IPS-18c (cell line): ENCODE data around the gene OCEL1.
A peak's percentile ranks its signal among the peaks of the same experiment; 100 is the strongest.

Experiments used
- H3K4me3 ChIP-seq: 2 replicates; pipeline ENCODE4 v1.7.0; 2013; ENCODE audit warnings: low read depth, mild to moderate bottlenecking, low read length, moderate library complexity; ENCODE audit not compliant: insufficient read depth
- H3K9me3 ChIP-seq: one replicate; pipeline ENCODE4 v1.6.1; 2013; ENCODE audit warnings: mild to moderate bottlenecking, low read length, moderate library complexity; ENCODE audit not compliant: control insufficient read depth, insufficient read depth

Gene OCEL1

DNA sequence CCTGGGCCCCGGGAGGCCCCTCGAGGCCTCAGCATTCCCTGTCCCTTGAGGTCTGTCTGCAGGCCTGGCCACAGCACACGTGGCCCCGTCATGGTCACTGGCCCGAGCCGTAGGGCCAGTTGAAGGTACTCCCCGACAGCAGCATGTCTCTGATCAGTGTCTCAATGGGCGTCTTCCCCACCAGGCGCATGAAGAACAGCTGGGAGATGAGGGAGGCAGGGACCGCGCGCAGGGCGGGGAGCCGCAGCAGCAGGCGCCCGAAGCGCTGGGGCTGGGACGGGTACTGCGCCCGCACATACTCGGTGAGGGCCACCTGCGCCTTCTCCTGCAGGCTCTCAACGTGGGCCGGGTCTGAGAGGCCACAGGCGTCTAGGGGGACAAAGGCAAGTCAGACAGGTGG lies 6.2 kb downstream of the OCEL1 start:
- H3K4me3 ChIP-seq = no peak overlapping the region

DNA sequence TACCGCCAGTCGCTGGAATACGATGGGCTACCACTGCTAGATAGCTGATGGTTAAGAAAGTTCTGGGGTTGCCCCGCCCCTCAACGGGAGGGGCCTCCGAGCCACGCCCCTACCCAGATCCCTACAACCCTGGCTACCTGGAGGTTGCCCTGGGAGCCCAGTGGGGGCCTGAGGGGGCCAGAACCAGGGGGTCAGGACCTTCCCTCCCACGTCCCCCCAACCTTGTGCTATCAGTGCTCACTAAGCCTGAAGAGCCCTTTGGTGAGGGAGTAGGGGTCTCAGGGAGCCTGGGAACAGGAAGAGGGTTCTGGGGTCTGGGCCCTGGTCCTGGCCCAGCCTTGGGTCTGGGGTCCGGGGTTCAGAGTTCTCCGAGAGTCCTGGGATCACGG lies 8.9 kb downstream of the OCEL1 start:
- H3K9me3 ChIP-seq = no peaks in the 10 kb centered on the region
- H3K4me3 ChIP-seq = peak overlapping the region; percentile 74

More for the DNA sequence above, 6.2 kb downstream of the OCEL1 start:
- no peaks in the 10 kb centered on the region for H3K9me3 ChIP-seq

DNA sequence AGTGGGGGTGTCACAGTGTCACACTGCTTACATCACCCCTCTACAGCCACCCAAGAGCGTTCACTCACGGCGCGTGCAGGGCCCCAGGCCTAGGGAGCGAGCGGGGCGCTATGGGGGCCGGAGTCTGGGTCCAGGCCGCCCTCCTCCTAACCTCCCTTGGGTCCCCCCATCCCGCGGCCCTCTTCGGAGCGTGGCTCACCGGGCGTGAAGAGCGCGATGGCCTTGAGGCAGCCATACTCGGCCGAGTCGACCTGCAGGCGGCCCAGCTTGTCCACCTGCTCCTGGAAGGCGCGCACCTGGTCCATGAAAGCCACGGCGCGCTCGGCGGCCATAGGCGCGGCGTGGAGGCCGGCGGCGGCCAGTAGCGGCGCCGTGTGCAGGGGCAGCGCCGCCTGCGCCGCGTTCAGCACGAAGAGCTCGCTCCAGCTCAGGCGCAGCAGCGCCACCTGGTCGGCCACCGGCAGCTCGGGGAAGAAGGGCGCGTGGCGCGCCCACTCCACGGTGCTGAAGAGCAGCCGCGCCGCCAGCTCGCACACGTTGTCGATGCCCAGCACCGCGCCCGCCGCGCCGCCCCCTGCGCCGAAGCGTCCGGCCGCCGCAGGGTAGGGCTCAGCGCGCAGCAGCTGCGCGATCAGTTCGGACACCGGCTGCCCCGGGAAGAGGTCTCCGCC lies 9.4 kb downstream of the OCEL1 start:
- no peaks in the 10 kb centered on the region for H3K9me3 ChIP-seq
- peak overlapping the region; percentile 74 for H3K4me3 ChIP-seq

DNA sequence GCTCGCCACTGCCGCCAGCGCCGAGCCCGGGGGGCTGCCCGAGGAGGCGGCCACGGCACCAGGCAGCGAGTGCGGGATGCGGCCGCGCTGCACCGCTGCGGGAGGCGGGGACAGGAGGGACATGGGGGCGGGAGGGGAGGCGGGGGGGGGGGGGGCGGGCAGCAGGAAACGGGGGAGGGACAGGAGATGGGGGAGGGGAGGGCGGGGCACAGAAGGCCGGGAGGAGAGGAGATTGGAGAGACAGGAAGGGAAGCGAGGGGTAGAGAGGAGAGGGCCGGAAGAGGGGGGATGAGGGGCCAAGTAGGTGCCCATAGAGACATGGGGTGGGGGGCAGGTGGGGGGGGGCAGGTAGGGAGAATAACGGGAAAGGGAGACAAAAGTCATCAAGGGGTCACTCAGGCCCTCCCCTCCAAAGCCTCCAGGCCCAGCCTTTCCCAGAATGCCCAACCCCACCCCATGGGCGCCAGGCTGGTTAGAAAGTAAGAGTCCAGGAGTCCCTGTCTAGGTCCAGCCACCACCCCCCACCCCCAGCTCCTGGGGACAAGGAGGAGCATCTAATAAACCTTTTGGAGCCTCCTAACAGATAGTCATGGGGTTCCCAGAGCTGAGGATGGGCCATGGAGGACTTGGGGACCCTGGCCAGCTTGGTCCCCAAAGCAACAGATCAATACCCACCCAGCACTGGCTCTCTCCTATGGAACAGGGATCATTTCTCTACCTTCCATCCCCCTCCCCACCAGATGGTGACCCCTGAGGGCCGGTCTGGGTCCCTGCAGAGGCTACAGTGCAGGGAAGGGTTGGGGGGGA lies 10.1 kb downstream of the OCEL1 start:
- Histone ChIP-seq H3K9me3 (no peaks in the 10 kb centered on the region), H3K4me3 (peak overlapping the region; percentile 74)

DNA sequence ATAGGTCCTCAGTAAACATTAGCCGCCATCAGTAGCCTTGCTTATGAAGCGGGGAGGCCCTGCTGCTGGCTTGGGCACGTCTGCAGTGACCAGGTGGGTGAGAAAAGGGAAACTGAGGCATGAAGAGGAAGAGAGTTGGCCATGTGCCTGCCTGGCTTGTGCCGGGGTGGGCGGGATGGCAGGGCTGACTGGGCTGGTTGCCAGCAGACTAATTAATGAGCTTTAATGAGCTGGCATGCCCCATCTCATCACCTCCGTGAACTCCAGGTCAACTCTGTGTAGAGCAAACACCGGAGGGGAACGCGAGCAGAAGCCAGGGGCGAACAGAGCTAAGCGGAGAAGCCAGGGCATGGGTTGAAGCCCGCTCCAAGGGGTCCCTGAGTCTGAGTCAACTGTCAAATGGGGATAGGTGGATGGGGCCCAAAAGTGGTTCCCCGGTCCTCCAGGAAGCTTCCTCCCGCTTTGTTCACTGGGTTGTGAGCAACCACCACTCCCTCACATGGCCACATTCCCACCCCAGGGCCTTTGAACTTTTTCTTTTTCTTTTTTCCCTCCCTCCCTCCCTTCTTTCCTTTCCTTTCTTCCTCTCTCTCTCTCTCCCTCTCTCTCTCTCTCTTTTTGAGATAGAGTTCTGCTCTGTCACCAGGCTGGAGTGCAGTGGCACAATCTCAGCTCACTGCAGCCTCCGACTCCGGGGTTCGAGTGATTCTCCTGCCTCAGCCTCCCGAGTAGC lies 11.0 kb downstream of the OCEL1 start:
- no peaks in the 10 kb centered on the region for H3K9me3 ChIP-seq
- no peak overlapping the region for H3K4me3 ChIP-seq

DNA sequence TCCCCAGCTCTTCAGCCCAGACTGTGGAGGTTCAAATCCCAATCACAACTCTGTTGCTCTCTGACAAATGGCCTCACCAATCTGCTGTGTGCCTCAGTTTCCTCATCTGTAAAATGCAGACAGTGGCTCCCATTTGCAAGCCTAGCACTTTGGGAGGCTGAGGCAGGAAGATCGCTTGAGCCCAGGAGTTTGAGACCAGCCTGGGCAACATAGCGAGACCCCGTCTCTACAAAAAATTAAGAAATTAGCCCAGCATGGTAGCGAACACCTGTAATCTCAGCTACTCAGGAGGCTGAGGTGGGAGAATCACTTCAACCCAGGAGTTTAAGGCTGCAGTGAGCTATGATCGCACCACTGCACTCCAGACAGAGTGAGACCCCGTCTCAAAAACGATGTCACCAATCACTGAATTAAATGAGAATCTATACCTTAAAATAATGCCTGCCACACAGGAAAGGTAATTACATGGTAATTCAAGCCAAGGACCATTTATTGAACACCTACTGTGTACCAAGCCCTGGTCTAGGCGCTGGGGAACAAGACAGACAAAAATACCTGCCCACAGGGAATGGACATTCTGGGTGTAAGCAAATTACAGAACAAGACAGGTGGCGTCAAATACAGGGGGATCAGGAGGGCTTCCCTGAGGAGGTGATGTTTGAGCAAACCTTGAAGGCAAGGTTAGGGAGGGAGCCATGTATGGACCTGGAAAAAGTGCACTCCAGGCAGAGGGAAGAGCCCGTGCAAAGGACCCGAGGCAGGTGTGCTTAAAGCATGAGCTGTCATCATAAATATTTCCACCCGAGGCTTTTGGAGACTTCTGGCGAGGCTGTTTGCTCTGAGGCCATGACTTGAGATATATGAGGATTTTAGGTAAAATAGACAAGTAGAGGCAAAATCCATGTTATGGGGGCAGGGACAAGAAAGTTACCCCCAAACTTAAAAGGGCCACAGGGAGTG lies 12.0 kb downstream of the OCEL1 start:
- Histone ChIP-seq H3K9me3 (no peaks in the 10 kb centered on the region), H3K4me3 (no peak overlapping the region)

DNA sequence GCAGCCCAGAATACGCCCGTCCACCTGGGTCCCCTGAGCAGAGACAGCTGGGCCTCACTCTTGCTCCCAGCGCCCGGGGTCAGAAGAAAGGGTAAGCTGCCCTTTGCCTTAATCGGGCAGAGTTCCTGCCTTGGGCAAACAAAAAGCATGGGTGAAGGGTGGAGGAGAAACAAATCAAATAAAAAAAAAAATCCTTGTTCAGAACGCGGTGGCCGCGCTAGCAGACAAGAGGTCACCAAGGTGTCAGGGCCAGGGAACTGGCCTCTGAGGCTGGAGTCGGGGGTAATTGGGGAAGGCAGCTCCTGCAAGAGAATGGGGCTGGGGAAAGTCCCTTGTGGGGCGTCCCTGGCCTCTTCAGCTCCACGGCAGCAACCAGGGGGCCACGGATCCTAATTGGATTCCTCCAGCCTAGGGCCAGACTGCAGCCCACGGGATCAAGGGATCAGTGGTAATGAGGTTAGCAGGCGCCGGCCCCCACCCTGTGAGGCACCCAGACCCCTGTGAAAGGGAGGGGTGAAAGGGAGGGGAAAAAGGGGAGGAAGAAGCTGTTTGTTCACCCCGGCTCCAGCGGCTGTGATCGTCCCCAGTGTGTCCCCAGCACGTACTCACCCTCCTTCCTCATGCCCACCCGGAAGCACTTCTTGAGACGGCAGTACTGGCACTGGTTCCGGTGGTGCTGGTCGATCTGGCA lies 14.2 kb downstream of the OCEL1 start:
- H3K9me3 ChIP-seq = no peaks in the 10 kb centered on the region
- no peak overlapping the region for H3K4me3 ChIP-seq

DNA sequence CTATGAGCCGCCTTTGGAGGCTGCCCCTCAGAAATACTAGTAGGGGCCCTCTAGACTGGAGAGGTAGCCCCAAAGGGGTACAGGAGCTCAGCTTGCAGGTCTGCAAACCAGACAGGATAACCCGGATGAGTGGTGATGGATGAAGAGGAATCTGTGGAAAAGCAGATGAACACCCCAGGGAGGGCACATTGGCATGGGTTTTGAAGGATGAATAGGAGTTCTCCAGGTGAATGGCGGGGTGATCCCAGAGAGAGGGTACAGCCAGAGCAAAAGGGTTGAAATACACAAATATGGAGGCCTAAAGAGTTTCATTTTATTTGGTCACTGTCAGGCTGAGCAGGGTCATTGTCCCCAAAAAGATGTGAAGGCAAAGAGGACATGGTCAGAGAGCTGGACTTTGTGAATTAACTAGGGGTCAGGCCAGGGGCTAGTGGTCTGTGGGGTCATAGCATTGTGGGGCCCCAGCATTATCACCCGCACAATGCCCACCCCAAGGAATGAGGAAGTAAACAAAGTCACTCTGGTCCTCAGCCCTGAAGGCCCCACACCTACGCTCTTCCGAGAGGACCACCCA lies 14.9 kb downstream of the OCEL1 start:
- Histone ChIP-seq H3K9me3 (no peaks in the 10 kb centered on the region), H3K4me3 (no peak overlapping the region)

DNA sequence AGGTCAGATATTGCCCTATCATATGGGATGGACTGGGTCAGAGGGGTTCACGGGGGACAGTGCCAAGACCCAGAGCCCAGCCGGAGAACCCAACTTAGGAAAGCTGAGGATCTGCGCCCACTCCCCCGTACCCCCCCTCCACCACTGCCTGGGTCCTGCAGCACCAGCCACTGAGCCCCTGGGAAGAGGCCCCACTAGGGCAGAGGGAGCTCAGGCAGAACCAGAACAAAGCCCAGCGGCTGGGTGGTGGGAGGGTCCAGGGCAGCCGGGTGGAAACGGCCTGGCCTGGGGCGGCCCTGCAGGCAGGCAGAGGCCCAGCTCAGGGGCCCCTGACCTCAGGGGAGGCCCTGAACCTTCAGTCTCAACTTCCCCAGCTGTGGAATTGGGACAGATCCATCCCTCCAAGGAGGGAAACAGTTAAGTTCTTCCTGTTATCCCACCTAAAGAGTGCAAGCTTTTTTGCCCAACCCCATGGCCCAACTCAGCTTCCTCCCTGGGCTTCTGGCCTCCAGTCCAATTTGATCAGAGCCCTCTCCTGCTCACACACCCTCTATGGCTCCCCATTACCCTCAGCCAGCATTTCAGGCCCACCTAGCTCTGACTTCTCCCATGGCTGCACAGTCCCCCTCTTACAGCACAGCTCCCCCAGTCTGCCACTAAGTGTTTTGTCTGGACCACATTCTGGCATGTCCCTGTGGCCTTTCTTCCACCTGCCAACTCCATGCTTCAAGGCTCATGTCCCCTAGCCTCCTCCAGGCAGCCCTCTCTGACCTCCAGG lies 16.6 kb downstream of the OCEL1 start:
- Histone ChIP-seq H3K9me3 (no peaks in the 10 kb centered on the region), H3K4me3 (no peak overlapping the region)

DNA sequence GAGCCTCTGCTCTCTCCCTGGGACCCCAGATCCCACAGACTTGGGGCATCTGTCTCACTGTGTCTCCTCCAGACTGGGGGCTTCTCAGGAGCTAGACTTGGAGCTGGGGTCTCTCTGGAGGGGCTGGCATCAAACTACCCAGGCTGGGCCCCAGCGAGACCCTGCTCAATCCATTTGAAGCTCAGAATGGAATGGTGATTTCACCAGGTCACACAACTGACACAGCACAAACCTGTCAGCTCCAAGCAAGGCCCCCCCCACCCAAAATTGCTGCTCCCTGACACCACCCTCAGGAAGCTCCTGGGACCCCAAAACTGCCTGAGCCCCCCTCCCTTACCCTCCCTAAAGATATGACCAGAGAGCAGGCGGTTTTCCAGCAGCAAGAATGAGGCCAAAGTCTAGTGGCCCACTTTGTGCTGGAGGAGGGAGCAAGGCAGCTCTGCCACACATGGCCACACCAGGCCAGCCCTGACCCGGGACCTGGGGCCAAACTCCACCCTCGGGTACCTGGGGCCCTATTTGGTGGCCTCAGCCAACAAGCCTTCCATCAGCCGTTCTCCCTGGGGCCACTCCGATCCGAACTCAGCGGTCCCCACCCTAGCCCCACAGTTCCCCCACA lies 17.3 kb downstream of the OCEL1 start:
- peak overlapping the region; percentile 74 for H3K4me3 ChIP-seq
- H3K9me3 ChIP-seq = no peaks in the 10 kb centered on the region

DNA sequence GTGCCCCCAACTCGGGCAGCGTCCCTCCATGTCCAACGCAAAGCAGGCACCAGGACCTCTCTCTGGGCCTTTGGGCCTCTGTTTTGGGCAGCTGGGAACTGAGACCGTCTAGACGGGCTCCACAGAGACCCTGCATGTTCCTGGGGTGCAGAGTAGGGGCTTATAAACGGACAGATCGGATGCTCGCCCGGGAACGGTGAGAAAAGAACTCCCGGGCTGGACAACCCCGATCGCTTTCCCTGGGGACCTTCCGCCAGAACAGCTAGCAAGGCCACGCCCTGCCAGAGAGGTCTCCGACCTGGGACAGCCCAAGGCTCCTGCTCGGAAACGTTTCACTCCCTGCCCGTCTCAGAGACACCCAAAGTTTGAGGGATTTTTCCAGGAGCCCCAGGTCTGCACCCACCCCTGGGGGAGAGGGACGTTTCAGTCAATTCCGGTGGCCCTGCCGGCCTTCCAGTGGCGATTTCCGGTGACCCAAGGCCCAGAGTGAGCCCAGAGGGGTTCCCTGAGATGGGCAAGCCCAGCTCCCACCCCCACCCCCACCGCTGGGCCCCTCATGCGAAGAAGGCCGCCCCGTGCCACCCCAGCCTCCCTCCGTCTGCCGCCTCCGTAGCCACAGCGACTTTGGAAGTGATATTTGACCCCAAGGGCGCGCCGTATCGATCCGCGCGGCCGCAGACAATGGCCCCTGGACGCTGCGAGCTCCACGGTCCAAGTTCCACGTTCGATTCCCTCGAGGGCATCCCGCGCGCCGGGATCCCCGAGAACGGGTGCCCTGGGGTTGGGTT lies 18.0 kb downstream of the OCEL1 start:
- H3K4me3 ChIP-seq = peak overlapping the region; percentile 74
- H3K9me3 ChIP-seq = no peaks in the 10 kb centered on the region

DNA sequence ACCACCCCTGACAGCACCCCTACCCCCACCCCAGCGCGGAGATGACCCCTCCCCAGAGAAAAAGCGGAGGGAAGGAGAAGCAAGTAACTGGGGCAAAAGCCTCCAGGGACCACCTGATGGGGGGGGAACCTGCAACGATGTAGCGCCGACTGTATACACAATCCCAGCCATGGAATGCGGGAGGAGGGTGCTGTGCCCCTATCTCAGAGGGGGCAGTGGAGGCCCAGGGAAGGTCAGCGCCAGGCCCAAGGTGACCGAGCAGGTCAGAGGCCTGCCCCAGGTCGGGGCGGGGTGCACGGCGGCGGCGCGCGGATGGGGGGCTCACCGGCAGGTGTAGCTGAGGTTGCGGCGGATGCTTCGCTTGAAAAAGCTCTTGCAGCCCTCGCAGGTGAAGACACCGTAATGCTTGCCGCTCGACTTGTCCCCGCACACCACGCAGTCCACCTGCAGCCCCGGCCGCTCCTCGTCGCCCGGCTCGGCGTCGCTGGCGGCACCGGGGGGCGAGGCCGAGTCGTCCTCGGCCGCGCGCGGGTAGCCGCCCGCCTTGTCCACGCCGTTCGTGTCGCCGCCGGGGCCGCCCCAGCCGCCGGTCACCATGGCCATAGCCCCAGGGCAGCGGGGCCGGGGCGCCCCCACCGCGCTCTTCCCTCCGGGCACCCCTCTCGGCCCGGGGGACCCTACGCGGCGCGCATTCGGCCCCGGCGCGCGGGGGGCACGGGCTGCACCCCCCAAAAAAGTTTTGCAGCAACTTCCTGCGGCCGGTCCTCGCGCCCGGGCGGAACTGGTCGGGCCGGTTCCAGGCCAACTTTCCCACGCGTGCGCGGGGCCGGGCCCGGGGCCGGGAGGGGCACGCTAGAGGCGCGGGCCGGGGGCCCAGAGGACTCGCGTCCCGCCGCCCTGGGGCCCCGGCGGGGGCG lies 18.9 kb downstream of the OCEL1 start:
- Histone ChIP-seq H3K4me3 (peak overlapping the region; percentile 74), H3K9me3 (no peaks in the 10 kb centered on the region)

DNA sequence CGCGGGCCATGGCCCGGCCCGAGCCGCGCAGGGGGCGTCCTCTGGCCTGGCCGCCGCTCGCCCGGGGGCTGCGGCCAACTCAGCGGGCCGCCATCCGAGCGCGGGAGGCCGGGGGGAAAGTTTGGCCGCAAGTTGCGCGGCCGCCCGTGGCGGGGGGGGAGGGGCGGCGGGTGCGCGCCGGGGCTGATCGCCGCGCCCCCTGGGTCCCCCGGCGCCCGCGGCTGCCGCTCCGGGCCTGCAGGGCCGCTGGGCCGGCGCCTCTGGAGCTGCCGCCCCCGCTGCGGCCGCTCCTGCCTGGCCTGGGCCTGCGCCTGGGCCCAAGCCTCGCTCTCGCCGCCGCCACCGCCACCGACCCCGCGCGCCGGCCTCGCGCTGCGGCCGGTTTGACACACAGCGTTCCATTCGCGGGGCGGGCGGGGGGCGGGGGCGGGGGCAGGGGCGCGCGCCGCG lies 19.5 kb downstream of the OCEL1 start, which contains the start of gene NR2F6:
NR2F6 (minus strand) TSS at position 385 of the 450 bp plus-strand sequence. CDS start 699 bp downstream, outside the sequence.
- Histone ChIP-seq H3K9me3 (no peaks in the 10 kb centered on the region), H3K4me3 (peak within 1 kb of the TSS; percentile 74)
